ENCODE results near the gene CRACR2B.

The CRACR2B gene

GRCh38 chr11:791658-792534, 35.8 kb upstream of the CRACR2B start:
- Mint-ChIP-seq H3K36me3 (peaks cover 12% of the 10 kb centered on the region), H3K4me1 (peaks cover 6% of the 10 kb centered on the region), H3K4me3 (no peak overlapping the region), H3K27ac (no peak overlapping the region), H3K9me3 (no peaks in the 10 kb centered on the region), H3K27me3 (peaks cover 3% of the 10 kb centered on the region)
- no peak for DNase-seq (ENCODE audit: low spot score in 2 of 2)
- no peak for ATAC-seq (ENCODE audit: low read depth)

GRCh38 chr11:792535-792821, 35.2 kb upstream of the CRACR2B start:
- Mint-ChIP-seq H3K4me1 (peaks cover 7% of the 10 kb centered on the region), H3K27me3 (peaks cover 3% of the 10 kb centered on the region), H3K36me3 (peaks cover 12% of the 10 kb centered on the region), H3K9me3 (no peaks in the 10 kb centered on the region), H3K27ac (no peak overlapping the region), H3K4me3 (no peak overlapping the region)
- ATAC-seq (ENCODE audit: low read depth) (no peak), DNase-seq (ENCODE audit: low spot score in 2 of 2) (no peak)

GRCh38 chr11:792873-793272, 34.8 kb upstream of the CRACR2B start:
- no peak overlapping the region for H3K4me3 Mint-ChIP-seq
- peaks cover 12% of the 10 kb centered on the region for H3K36me3 Mint-ChIP-seq
- no peak for DNase-seq (ENCODE audit: low spot score in 2 of 2)
- H3K27ac Mint-ChIP-seq = no peak overlapping the region
- peaks cover 2% of the 10 kb centered on the region for H3K27me3 Mint-ChIP-seq
- no peaks in the 10 kb centered on the region for H3K9me3 Mint-ChIP-seq
- ATAC-seq (ENCODE audit: low read depth) = no peak
- H3K4me1 Mint-ChIP-seq = peaks cover 7% of the 10 kb centered on the region

- H3K36me3 Mint-ChIP-seq = peaks cover 12% of the 10 kb centered on the region
- H3K27me3 Mint-ChIP-seq = peaks cover 2% of the 10 kb centered on the region
- H3K9me3 Mint-ChIP-seq = no peaks in the 10 kb centered on the region
- ATAC-seq (ENCODE audit: low read depth) (no peak), DNase-seq (ENCODE audit: low spot score in 2 of 2) (no peak)
- no peak overlapping the region for H3K27ac Mint-ChIP-seq
- H3K4me1 Mint-ChIP-seq = peaks cover 7% of the 10 kb centered on the region
- H3K4me3 Mint-ChIP-seq = no peak overlapping the region
Observed at GRCh38 chr11:793556-793955, 34.2 kb upstream of the CRACR2B start.

- H3K4me3 Mint-ChIP-seq = peak overlapping the region; percentile 27
- peaks cover 7% of the 10 kb centered on the region for H3K4me1 Mint-ChIP-seq
- no peaks in the 10 kb centered on the region for H3K27me3 Mint-ChIP-seq
- H3K36me3 Mint-ChIP-seq = peaks cover 12% of the 10 kb centered on the region
- H3K27ac Mint-ChIP-seq = no peak overlapping the region
- ATAC-seq (ENCODE audit: low read depth) (no peak), DNase-seq (ENCODE audit: low spot score in 2 of 2) (no peak)
- H3K9me3 Mint-ChIP-seq = no peaks in the 10 kb centered on the region
Observed at GRCh38 chr11:794013-794765, 33.5 kb upstream of the CRACR2B start.

- Mint-ChIP-seq H3K36me3 (peaks cover 12% of the 10 kb centered on the region), H3K27me3 (no peaks in the 10 kb centered on the region), H3K9me3 (no peaks in the 10 kb centered on the region), H3K4me1 (peaks cover 7% of the 10 kb centered on the region), H3K27ac (no peak overlapping the region), H3K4me3 (peak overlapping the region; percentile 98)
- ATAC-seq (ENCODE audit: low read depth) (no peak), DNase-seq (ENCODE audit: low spot score in 2 of 2) (no peak)
Observed at GRCh38 chr11:794766-795633, 32.7 kb upstream of the CRACR2B start.

- Mint-ChIP-seq H3K27me3 (no peaks in the 10 kb centered on the region), H3K4me1 (peaks cover 7% of the 10 kb centered on the region), H3K27ac (peak overlapping the region; percentile 89), H3K36me3 (peaks cover 10% of the 10 kb centered on the region), H3K9me3 (no peaks in the 10 kb centered on the region), H3K4me3 (peak overlapping the region; percentile 98)
- ATAC-seq (ENCODE audit: low read depth) (peak; percentile 47), DNase-seq (ENCODE audit: low spot score in 2 of 2) (peak; percentile 53 to 64)
Observed at GRCh38 chr11:795634-796564, 31.8 kb upstream of the CRACR2B start.

GRCh38 chr11:796565-797295, 31.0 kb upstream of the CRACR2B start:
- Mint-ChIP-seq H3K4me3 (peak overlapping the region; percentile 98), H3K36me3 (peaks cover 9% of the 10 kb centered on the region), H3K27me3 (no peaks in the 10 kb centered on the region), H3K4me1 (peaks cover 7% of the 10 kb centered on the region), H3K27ac (peak overlapping the region; percentile 89), H3K9me3 (no peaks in the 10 kb centered on the region)
- DNase-seq (ENCODE audit: low spot score in 2 of 2) (no peak), ATAC-seq (ENCODE audit: low read depth) (no peak)

- peaks cover 7% of the 10 kb centered on the region for H3K36me3 Mint-ChIP-seq
- peaks cover 7% of the 10 kb centered on the region for H3K4me1 Mint-ChIP-seq
Observed at GRCh38 chr11:797296-798092, 30.2 kb upstream of the CRACR2B start.

GRCh38 chr11:798093-798713, 29.5 kb upstream of the CRACR2B start, which contains the start of gene SLC25A22:
TSS of gene SLC25A22 (minus strand) at chr11:798281. CDS start at chr11:795006, 3,275 bp downstream.
- peak within 1 kb of the TSS; percentile 89 for H3K27ac Mint-ChIP-seq
- H3K36me3 Mint-ChIP-seq = peaks cover 4% of the 10 kb centered on the region
- no peaks in the 10 kb centered on the region for H3K27me3 Mint-ChIP-seq
- ATAC-seq (ENCODE audit: low read depth) (peak; percentile 66), DNase-seq (ENCODE audit: low spot score in 2 of 2) (peak; percentile 92 to 97)
- H3K4me3 Mint-ChIP-seq = peak within 1 kb of the TSS; percentile 98
- H3K4me1 Mint-ChIP-seq = peaks cover 7% of the 10 kb centered on the region
- H3K9me3 Mint-ChIP-seq = no peaks in the 10 kb centered on the region

More at GRCh38 chr11:797296-798092, 30.2 kb upstream of the CRACR2B start:
- Mint-ChIP-seq H3K4me3 (peak overlapping the region; percentile 98), H3K9me3 (no peaks in the 10 kb centered on the region), H3K27ac (peak overlapping the region; percentile 89), H3K27me3 (no peaks in the 10 kb centered on the region)
- DNase-seq (ENCODE audit: low spot score in 2 of 2) = peak; percentile 75 to 84
- ATAC-seq (ENCODE audit: low read depth) = peak; percentile 59

- DNase-seq (ENCODE audit: low spot score in 2 of 2) = no peak
- Mint-ChIP-seq H3K4me3 (no peak overlapping the region), H3K27ac (no peak overlapping the region)
Observed at GRCh38 chr11:799641-800316, 27.9 kb upstream of the CRACR2B start.

More at GRCh38 chr11:799641-800316, 27.9 kb upstream of the CRACR2B start:
- ATAC-seq (ENCODE audit: low read depth) = no peak
- Mint-ChIP-seq H3K4me1 (peaks cover 12% of the 10 kb centered on the region), H3K36me3 (peaks cover 4% of the 10 kb centered on the region), H3K27me3 (no peaks in the 10 kb centered on the region), H3K9me3 (no peaks in the 10 kb centered on the region)
